Right lung (tissue), 5 donors: Measurements from ENCODE around the gene CHRM4. TPM values are rescaled to one million over a fixed set of nuclear protein-coding genes. Genes with fewer than 3 reads are reported as not detected.
"Not testable (repeated sequence)": the region's sequence is repeated elsewhere in the genome, so short reads cannot be mapped to it uniquely, and the experiment has no call there.

Source experiments
- DNase-seq, 2 donors: peaks; one replicate each; pipeline ENCODE4 v3.0.0-alpha.2; 2013
- polyA plus RNA-seq, 5 donors: library from polyadenylated mRNA; unstranded; fragments of 120-200 nt; gene quantifications; one replicate each; pipeline versions ENCODE4 v1.2.1 to v1.2.3, GENCODE V29; 2013; ENCODE audit warnings: inconsistent platforms in 1 of 5, low replicate concordance in 1 of 5; ENCODE audit not compliant: insufficient read length in 5 of 5, insufficient read depth in 1 of 5

CHRM4 gene
- polyA plus RNA-seq, 5 donors: 0.13 to 0.14 TPM; not detected in 3

GRCh38 chr11:46382646-46383403 lies 8.8 kb downstream of the CHRM4 start:
- no peak for DNase-seq

- no peak for DNase-seq
Measured at GRCh38 chr11:46381819-46382645, 9.5 kb downstream of the CHRM4 start.

- peak; percentile 60 to 71 for DNase-seq
Measured at GRCh38 chr11:46381048-46381818, 10.3 kb downstream of the CHRM4 start, which contains the start of gene MDK. TSS of gene MDK (plus strand) at chr11:46381669. CDS start at chr11:46382058, 389 bp downstream.

- peak; percentile 63 to 71 for DNase-seq
Measured at GRCh38 chr11:46380340-46381047, 11.1 kb downstream of the CHRM4 start.

- not testable (repeated sequence) for DNase-seq
Measured at GRCh38 chr11:46379482-46380293, 11.9 kb downstream of the CHRM4 start.

- DNase-seq: no peak
Measured at GRCh38 chr11:46378811-46379481, 12.6 kb downstream of the CHRM4 start.

GRCh38 chr11:46378296-46378695 lies 13.3 kb downstream of the CHRM4 start:
- DNase-seq: no peak

- DNase-seq: no peak
Measured at GRCh38 chr11:46377831-46378230, 13.7 kb downstream of the CHRM4 start.

- DNase-seq: no peak
Measured at GRCh38 chr11:46377290-46377689, 14.3 kb downstream of the CHRM4 start.

GRCh38 chr11:46376258-46377050 lies 15.1 kb downstream of the CHRM4 start:
- no peak for DNase-seq

GRCh38 chr11:46375392-46376101 lies 16.0 kb downstream of the CHRM4 start:
- no peak for DNase-seq

- no peak for DNase-seq
Measured at GRCh38 chr11:46374815-46375214, 16.8 kb downstream of the CHRM4 start.

- DNase-seq: no peak
Measured at GRCh38 chr11:46373787-46374740, 17.5 kb downstream of the CHRM4 start.

GRCh38 chr11:46372501-46372900 lies 19.1 kb downstream of the CHRM4 start:
- DNase-seq: not testable (repeated sequence)

GRCh38 chr11:46372086-46372485 lies 19.5 kb downstream of the CHRM4 start:
- DNase-seq: no peak

- not testable (repeated sequence) for DNase-seq
Measured at GRCh38 chr11:46371262-46371661, 20.3 kb downstream of the CHRM4 start.

- no peak for DNase-seq
Measured at GRCh38 chr11:46370253-46370652, 21.3 kb downstream of the CHRM4 start.
